CD4-positive, alpha-beta T cell treated with Interferon alpha-2 for 1 hour (primary cell): ENCODE measurements around the gene ATP5PB.

ENCODE experiments used
- DNase-seq, 2 donors: peaks; one replicate each; pipeline ENCODE4 v3.0.0-alpha.2; 2020 to 2022

The ATP5PB gene

DNA sequence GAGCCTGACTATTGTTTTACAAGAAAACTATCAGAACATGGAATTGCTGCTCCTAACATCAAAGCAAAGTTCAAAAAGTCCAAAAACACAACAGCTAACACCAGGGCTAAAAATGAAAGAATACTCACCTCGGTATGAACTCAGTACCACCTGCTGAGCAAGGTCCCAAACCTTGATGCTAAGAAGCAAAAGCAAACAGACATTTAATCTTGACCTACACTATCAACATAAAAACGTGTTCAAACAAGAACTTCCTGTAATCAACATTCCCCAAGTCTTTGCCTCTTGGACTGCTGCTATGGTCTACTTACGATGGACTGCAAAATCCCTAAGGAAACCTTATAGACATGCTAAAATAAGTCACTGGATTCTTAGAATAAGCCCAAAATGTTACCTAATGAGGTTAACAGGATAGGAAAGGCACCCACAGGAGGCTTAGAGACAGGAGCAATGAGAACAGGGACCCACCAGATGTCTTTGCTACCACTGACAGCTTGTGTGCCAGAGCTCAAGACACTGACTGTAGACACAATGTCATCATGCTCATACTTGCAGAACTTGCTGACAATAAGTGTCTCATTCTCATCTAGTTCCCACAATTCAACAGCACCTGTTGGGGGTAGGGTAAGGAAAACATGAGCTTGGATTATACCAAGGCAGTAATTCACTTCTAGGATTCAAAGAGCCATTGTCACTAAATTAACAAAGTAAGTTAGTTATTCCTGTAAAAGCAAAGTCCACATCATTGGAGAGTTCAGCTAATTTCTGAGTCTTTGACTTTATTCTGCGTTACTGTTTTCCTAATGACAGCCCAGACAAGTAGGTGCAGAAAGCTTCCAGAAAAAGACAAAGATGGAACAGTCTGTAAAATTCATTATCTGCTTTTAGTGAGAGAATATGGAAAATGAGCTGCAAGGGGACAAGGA is 2.0 kb upstream of the ATP5PB start:
- no peak for DNase-seq

GRCh38 chr1:111448482-111448917 is 764 bp upstream of the ATP5PB start:
- no peak for DNase-seq

- DNase-seq = no peak
Measured at GRCh38 chr1:111449703-111450017, 396 bp downstream of the ATP5PB start.

DNA sequence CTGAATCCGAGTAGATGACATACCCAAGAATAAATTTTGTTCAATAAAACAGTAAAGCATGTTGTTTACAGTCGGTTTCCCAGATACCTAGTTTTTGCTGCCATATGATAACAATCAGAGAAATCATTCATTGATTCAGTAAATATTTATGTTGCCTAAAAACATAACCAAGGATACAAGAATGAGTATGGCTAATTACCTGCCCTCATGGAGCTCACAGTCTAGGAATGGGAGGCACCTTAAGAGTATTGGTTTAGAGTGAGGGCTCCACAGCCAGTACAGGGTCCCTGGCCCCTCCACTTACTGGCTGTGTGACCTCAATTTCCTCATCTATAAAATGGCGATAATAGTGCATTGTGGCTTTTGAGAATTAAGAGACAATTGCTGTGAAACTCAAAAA is 921 bp downstream of the ATP5PB start:
- no peak for DNase-seq

GRCh38 chr1:111452581-111452980 is 3.3 kb downstream of the ATP5PB start:
- DNase-seq = no peak

DNA sequence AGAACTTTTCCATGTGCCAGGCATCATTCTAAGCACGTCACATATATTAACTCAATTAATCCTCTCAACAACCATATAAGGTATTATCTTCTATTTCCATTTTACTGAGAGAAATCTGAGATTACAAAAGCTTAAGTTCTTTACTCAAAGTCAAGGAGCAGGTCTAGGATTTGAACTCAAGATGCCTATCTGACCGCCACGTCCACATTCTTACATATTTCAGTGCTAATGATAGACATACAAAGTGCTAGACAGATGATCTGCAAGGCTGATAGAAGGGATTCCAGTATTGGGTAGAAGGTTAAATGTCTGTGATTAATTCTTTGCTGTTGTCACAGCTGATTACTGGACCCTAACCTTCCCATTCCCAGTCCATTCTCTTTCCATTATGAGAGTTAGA is 4.4 kb downstream of the ATP5PB start:
- DNase-seq = no peak

DNA sequence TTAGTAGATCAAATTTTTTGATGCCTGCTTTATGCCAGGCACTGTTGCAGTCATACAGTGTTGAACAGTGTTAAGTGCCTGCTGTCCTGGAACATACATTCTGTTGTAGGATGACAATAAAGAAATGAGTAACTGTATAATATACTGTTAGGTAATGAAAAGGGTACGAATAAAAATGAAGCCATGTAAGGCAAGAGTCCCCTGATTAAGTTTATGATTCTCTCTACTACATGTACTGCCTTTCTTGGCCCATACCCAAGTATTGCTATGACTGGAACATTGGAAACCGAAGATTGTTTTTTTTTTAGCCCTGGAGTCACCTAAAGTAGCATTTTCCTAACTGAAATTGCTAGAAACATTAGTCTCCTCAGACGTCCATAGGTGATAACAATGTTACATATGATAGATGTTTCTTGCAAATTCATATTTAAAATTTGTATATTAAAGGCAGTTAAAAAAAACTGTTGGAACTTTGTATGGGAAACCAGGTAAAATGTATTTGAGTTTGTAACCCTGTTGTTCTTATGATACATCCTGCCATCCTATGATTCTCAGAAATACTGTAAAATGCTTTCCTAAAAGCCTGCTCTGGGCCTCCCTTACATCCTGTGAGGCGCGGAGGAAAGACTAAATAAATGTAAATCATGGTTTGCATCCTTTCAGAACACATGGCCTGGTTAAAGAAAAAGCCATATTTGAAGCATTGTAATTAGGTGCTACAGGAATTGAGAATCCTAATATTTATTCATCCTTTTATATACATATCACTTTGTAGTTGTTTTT is 5.8 kb downstream of the ATP5PB start:
- no peak for DNase-seq

DNA sequence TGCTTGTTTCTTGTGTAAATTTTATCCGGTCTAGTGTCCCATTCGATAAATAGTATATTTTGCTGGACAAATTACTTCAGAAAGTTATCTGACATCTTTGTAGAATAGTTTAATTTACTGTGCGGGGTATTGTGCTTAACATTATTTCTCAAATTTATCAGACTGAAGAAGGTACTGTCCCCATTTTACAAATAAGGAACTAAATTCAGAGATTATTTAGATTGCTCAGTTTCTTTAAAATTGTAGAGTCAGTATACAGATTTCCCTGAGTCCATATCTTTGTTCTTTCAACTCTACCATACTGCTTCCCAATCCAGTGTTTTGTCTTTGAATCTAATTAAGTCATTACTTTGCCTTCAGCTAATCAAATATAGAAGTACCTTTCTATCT is 6.4 kb downstream of the ATP5PB start:
- DNase-seq = no peak

GRCh38 chr1:111461765-111462164 is 12.5 kb downstream of the ATP5PB start:
- no peak for DNase-seq

DNA sequence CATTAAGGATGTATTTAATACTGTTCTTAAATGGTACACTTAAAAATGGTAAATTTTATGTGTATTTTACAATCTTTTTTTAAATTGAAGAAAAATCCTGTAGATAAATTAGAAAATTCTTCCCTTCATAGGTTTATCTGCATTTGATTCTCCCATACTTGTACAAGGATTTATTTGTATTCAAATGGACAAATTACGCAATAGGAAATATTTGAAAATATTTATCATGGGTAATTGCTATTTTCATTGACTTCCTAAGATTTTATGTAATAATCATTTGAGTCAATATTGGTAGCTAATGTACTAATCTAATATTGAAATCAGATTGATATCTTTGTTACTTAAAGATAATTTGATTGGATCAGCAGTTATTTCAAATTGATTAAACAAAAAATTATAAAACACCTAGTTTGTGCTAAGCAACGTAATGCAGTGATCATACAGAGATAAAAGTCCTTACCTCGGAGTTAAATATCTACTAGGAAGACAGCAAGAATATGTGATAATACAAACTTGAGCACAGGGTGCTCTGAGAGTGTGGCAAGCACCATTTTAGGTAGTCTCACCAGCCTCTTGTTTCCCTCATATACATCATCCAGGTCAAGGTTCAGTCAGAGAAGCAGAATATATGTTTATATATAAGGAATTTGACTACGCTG is 13.2 kb downstream of the ATP5PB start:
- no peak for DNase-seq

- no peak for DNase-seq
Measured at GRCh38 chr1:111463029-111463683, 13.9 kb downstream of the ATP5PB start.

DNA sequence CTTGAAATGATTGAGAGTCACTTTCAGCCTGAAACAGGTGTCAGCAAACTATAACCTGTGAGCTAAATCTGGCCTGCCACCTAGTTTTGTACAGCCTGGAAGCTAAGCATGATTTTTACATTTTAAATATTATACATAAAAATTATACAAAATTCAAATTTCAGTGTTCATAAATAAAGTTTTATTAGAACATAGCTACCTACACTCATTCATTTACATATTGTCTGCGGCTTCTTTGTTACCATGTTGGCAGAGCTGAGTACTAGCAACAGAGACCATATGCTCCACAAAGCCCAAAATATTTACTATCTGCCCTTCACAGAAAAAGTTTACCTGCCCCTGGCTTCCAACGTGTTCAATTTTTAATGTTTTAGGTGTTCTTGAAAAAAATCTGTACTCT is 16.5 kb downstream of the ATP5PB start:
- no peak for DNase-seq

GRCh38 chr1:111466480-111466879 is 17.2 kb downstream of the ATP5PB start:
- DNase-seq = no peak

DNA sequence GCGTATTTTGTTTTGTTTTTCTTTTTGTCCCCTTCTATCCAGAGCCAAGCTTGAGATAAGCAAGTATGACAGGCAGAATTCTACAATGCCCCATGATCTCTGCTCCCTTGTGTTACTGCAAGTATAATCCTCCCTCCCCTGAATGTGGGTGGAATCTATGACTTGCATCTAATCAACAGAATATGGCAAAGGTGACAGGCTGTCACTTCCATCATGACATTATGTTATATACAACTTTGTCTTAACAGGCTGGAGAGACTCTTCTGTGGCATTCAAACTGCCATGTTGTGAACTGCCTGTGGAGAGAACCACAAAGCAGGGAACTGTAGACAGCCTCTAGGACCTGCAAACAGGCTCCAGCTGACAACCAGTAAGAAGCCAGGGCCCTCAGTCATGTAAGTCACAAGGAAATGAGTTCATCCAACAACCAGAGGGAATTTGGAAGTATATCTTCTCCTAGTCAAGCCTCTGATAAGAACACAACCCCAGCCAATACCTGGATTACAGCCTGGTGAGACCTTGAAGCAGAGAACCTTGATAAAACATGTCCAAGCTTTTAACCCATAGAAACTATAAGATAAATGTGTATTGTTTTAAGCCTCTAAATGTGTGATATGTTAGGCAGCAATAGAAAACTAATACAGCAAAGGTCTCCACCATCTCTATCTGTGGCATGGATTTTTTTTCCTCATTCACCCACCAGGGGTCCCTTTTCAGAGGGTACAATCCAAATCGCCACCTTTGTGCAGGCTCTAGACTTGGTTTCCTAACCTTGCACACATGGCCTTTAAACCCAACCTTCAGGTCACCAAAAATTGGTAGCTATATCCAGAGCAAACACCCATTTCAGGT is 18.8 kb downstream of the ATP5PB start:
- no peak for DNase-seq

GRCh38 chr1:111468717-111469100 is 19.4 kb downstream of the ATP5PB start:
- no peak for DNase-seq

DNA sequence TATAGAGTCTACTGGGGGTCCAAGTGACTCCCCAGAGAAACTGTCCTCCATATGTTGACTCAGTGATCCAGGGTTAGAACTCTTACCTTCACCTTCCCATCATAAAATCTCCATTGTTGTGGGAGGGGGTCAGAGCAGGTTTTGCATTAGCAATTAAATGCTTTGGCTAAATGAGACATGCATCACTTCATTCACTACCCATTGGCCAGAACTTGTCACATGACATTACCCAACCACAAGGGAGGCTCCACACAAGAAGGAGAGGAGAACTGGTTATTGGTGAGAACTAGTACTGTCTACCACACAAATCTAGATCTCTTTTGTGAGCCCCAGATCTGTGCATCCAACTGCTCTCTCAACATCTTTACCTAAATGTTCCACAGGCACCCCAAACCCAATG is 20.3 kb downstream of the ATP5PB start:
- DNase-seq = no peak

GRCh38 chr1:111470596-111470995 is 21.3 kb downstream of the ATP5PB start:
- no peak for DNase-seq

GRCh38 chr1:111471012-111471411 is 21.7 kb downstream of the ATP5PB start:
- DNase-seq = peak; percentile 88

DNA sequence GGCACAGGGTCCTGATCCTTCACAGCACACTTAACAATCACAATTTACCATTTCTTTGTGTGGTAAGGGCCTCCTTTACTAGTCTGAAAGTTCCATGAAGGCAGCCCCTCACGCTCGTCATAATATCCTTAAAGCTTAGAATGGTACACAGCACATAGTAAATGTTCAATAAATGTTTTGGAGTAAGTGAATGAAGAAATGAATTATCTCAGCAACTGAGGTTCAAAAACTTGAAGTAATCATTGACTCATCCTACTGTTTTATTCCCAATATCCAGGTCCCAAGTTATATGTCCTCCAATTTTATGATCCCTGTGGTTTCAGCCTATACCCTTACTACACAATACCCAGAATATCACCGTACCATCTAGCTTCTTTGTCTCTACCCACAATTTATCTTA is 22.3 kb downstream of the ATP5PB start:
- no peak for DNase-seq

DNA sequence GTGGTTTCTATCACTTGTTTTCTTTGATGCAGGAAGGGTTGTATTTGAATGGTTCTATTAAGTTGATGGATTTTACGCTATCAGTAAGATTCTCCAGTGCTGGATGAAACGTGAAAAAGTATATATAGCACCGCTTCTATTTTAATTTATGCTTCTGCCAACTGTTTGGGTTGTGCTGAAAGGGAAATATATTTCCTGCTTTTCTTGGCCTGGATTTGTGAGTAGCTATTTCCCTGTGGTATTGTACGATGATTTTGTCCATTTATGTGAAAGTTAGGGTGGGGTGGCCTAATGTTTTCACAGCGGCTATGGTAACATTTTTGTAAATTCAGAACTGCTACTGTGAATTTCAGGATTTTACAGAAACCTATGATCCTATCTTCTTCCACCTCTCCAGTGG is 24.8 kb downstream of the ATP5PB start:
- no peak for DNase-seq

DNA sequence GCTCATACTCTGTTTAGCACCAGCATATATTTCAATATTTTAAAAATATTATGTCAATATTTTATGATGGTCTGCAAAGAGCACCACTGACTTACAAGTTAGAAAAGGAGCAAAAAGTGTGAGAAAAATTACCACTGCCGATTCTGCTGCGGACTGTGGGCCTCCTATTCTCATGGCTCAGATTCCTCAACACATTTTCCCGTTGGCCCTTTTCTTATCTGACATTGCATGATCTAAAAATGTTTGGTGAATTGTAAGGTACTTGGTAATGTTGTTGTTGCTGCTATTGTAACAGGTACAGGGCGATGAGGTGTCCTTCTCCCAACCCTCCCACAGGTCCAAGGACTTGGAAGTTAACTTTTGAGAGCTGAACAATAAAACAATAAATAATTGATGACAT is 25.3 kb downstream of the ATP5PB start:
- DNase-seq = no peak

DNA sequence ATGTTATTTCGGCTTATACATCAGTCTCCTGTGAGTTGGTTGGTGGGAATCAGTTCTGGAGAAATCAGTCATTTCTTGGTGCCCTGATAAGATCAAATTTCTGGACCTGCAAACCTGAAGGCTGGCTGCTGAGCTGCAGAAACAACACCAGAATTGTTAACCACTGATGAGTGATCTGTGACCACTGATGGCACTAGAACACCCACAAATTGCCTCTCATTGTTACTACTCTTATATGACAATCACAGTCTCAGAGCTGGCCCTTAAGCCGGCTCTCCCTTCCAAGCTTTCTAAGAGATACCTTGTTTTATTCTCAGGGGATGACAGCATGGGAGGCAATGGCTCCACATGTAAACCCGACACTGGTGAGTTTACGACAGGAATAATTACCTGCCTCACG is 26.4 kb downstream of the ATP5PB start:
- peak; percentile 12 to 43 for DNase-seq
